K562 (cell line): ENCODE measurements around the gene EPHA7. TPM values are rescaled to one million over a fixed set of nuclear protein-coding genes. Genes with fewer than 3 reads are reported as not detected.

Experiments used
- ATAC-seq: fragments of 200-7000 bp; cut with Tn5 transposase; 3 replicates; pipeline ENCODE4 v1.9.1; 2020; ENCODE audit warnings: moderate library complexity
- BruUV-seq: library from RNA; stranded (reverse); fragments of 400-500 nt; replicated peaks from 2 replicates; lab custom pipeline; 2021; lab: Mats Ljungman, UMichigan
- CTCF ChIA-PET: fragments of 300-600 bp; formaldehyde crosslinking; extraction: SDS; loops from one replicate; lab custom pipeline; 2021; ENCODE audit warnings: low intra/inter-chr PET ratio; lab: Yijun Ruan, JAX
- POLR2A ChIA-PET: fragments of 300-600, 350-650 bp; sonication (Branson Sonifier 250); formaldehyde crosslinking; extraction: SDS; loops from one replicate; lab custom pipeline; 2021; ENCODE audit warnings: antibody characterized with exemption, inconsistent platforms; lab: Yijun Ruan, JAX
- DNase-seq, 4 experiments: peaks; one replicate each; pipeline versions ENCODE4 v3.0.0 to v3.0.0-alpha.2; 2011 to 2018; ENCODE audit warnings: low spot score in 3 of 4, mixed read lengths in 3 of 4; ENCODE audit errors: extremely low read depth in 1 of 4
- FAIRE-seq: peaks from 2 replicates; lab custom pipeline; 2011; peaks lifted over from hg19 to GRCh38; lab: Jason Lieb, UNC
- H2AFZ ChIP-seq: 2 replicates; pipeline ENCODE4 v1.6.0; 2011; ENCODE audit warnings: low read depth, low read length, control low read depth, inconsistent platforms
- H3K27ac ChIP-seq: fragments of 200-600 bp; 3 replicates; pipeline ENCODE4 v1.8.0; 2011; ENCODE audit warnings: low read depth, mild to moderate bottlenecking, control low read depth, inconsistent platforms, low read length, moderate library complexity, mixed read lengths; ENCODE audit errors: extremely low read depth
- H3K27me3 ChIP-seq, 2 experiments: fragments of 300-600 bp in 1 of 2; 2 replicates in 1 of 2; 3 replicates in 1 of 2; pipeline versions ENCODE4 v1.6.0 to v1.8.0; 2011; ENCODE audit warnings: inconsistent platforms in 2 of 2, low read length in 2 of 2, mild to moderate bottlenecking in 1 of 2, mixed read lengths in 1 of 2, moderate library complexity in 1 of 2; ENCODE audit not compliant: control insufficient read depth in 2 of 2, insufficient read depth in 2 of 2
- H3K36me3 ChIP-seq: fragments of 300-600 bp; 3 replicates; pipeline ENCODE4 v1.8.0; 2011; ENCODE audit warnings: mild to moderate bottlenecking, low read length, inconsistent platforms; ENCODE audit not compliant: control insufficient read depth, insufficient read depth
- H3K4me1 ChIP-seq, 2 experiments: fragments of 200-600 bp in 1 of 2; replicated peaks in 1 of 2; 2 replicates in 1 of 2; 3 replicates in 1 of 2; pipeline versions ENCODE4 v1.5.1 to v1.8.0; 2011; ENCODE audit warnings: inconsistent platforms in 2 of 2, low read length in 2 of 2, mild to moderate bottlenecking in 1 of 2, mixed read lengths in 1 of 2, moderate library complexity in 1 of 2; ENCODE audit not compliant: control insufficient read depth in 2 of 2, insufficient read depth in 2 of 2
- H3K4me2 ChIP-seq: 2 replicates; pipeline ENCODE4 v1.6.1; 2011; ENCODE audit warnings: low read length, control low read depth, inconsistent platforms, mixed read lengths; ENCODE audit not compliant: insufficient read depth
- H3K4me3 ChIP-seq: fragments of 200-600 bp; sonication (generic), shearing (Covaris generic); 2 replicates; pipeline ENCODE4 v1.5.1; 2016; ENCODE audit warnings: control low read depth, inconsistent platforms
- H3K79me2 ChIP-seq: fragments of 200-600 bp; 3 replicates; pipeline ENCODE4 v1.8.0; 2011; ENCODE audit warnings: low read length, inconsistent platforms; ENCODE audit not compliant: control insufficient read depth, insufficient read depth
- H3K9ac ChIP-seq, 2 experiments: 2 replicates each; pipeline versions ENCODE4 v1.6.0 to v1.6.1; 2011; ENCODE audit warnings: low read depth in 2 of 2, low read length in 2 of 2, control low read depth in 1 of 2, inconsistent platforms in 1 of 2, mild to moderate bottlenecking in 1 of 2, mixed read lengths in 1 of 2; ENCODE audit not compliant: insufficient read depth in 1 of 2
- H3K9me1 ChIP-seq: one replicate; pipeline ENCODE4 v1.6.0; 2011; ENCODE audit warnings: inconsistent platforms, mild to moderate bottlenecking, low read length, moderate library complexity; ENCODE audit not compliant: control insufficient read depth, insufficient read depth
- H3K9me3 ChIP-seq: replicated peaks from 2 replicates; pipeline ENCODE4 v1.5.1; 2011; ENCODE audit warnings: low read depth, low read length, inconsistent platforms; ENCODE audit not compliant: control insufficient read depth, insufficient read depth
- H4K20me1 ChIP-seq: replicated peaks from 2 replicates; pipeline ENCODE4 v1.6.1; 2011; ENCODE audit warnings: low read length, inconsistent platforms, mixed read lengths; ENCODE audit not compliant: control insufficient read depth, insufficient read depth
- AFF1 ChIP-seq, 2 experiments: fragments of 450-650 bp; IDR thresholded peaks; 2 replicates each; pipeline ENCODE4 v1.6.1; 2018; ENCODE audit warnings: mild to moderate bottlenecking in 2 of 2, low read depth in 1 of 2; ENCODE audit not compliant: partially characterized antibody in 2 of 2
- ZNF280A ChIP-seq: fragments of 450-650 bp; IDR thresholded peaks from 2 replicates; pipeline ENCODE4 v1.6.1; 2018; ENCODE audit warnings: mild to moderate bottlenecking, low read depth; ENCODE audit not compliant: partially characterized antibody
- WGBS: fragments of 100-300 bp; shearing (Covaris generic); methylation state at CpG from one replicate; pipeline ENCODE4 v1.1.6; 2016; ENCODE audit warnings: low coverage, mixed read lengths; ENCODE audit not compliant: insufficient coverage; ENCODE audit errors: missing lambda C conversion rate; 5-methylcytosine and 5-hydroxymethylcytosine counted together
- in situ Hi-C: fragments of 300-500 bp; cut with MboI; formaldehyde crosslinking; loops from 4 replicates; pipeline ENCODE4 v1.15.0; 2018; ENCODE audit warnings: inconsistent platforms, mixed read lengths
- intact Hi-C: fragments of 100-400 bp; cut with micrococcal nuclease; formaldehyde crosslinking; loops from 2 replicates; pipeline ENCODE4 v1.14.2; 2022
- polyA plus RNA-seq, 8 experiments: library from polyadenylated mRNA; depleted of rRNA in 4 of 8; stranded (reverse) in 5 of 8; unstranded in 3 of 8; fragments of >200 nt; fragmentation: Nextera tagmentation in 2 of 8; fragmentation: Illumina TruSeq in 1 of 8; extraction: Ambion mirVana in 2 of 8; extraction: Trizol in 1 of 8; gene quantifications; 2 replicates each; pipeline versions ENCODE4 v1.2.1 to v1.2.3, GENCODE V29; 2011 to 2014; ENCODE audit warnings: inconsistent platforms in 1 of 8, missing spikeins in 1 of 8
- total RNA-seq, 7 experiments: library from RNA; depleted of rRNA in 6 of 7; stranded (reverse); fragments of >200 nt in 6 of 7; fragmentation: Illumina TruSeq in 2 of 7; extraction: Trizol in 2 of 7; gene quantifications; 2 replicates each; pipeline versions ENCODE4 v1.2.1 to v1.2.3, GENCODE V29; 2011 to 2021; ENCODE audit warnings: low replicate concordance in 1 of 7

EPHA7 gene
- total and polyA plus RNA-seq, 9 of the 15 experiments (the other 6 are each of a cell fraction or from before 2014, with no cell fraction given): not detected

GRCh38 chr6:93325761-93326160 is 93.6 kb downstream of the EPHA7 start:
- Histone ChIP-seq H3K9me1 (no peaks in the 10 kb centered on the region), H4K20me1 (no peaks in the 10 kb centered on the region)
- POLR2A ChIA-PET: no interaction called here
- no peak for TF ChIP-seq ZNF280A
- no peak for TF ChIP-seq AFF1 (IDR thresholded peaks at IDR 0.05; ENCODE audit: low read depth in 1 of 2, partially characterized antibody in 2 of 2)
- TF ChIP-seq, all 486 proteins: peak for 0
- Histone ChIP-seq H3K4me2 (no peak overlapping the region), H3K4me1 (no peaks in the 10 kb centered on the region), H3K79me2 (no peaks in the 10 kb centered on the region), H2AFZ (no peak overlapping the region), H3K9me3 (no peaks in the 10 kb centered on the region), H3K9ac (no peak overlapping the region), H3K27me3 (no peaks in the 10 kb centered on the region), H3K27ac (no peak overlapping the region), H3K4me3 (no peak overlapping the region), H3K36me3 (no peaks in the 10 kb centered on the region)
- CTCF ChIA-PET: no interaction called here
- BruUV-seq: no TSS peak
- WGBS: 0% methylated on average over 3 of the region's 3 CpGs
- FAIRE-seq (no peak), DNase-seq (no peak), ATAC-seq (no peak)
- intact Hi-C loops (no loop called here), in situ Hi-C loops (no loop called here)
